HG02870 (cell line): Measurements from ENCODE around the gene ENTPD2.
"Not testable (repeated sequence)": the region's sequence is repeated elsewhere in the genome, so short reads cannot be mapped to it uniquely, and the experiment has no call there.

ENCODE experiments used
- ATAC-seq: cut with Tn5 transposase; IDR thresholded peaks from one replicate; pipeline ENCODE4 v1.9.1; 2021; ENCODE audit warnings: mild to moderate bottlenecking, moderate library complexity; ENCODE audit not compliant: unreplicated experiment

ENTPD2 gene

GRCh38 chr9:137004285-137004684 is 49.6 kb downstream of the ENTPD2 start:
- ATAC-seq: not testable (repeated sequence)

GRCh38 chr9:137002646-137003041 is 51.2 kb downstream of the ENTPD2 start:
- no peak for ATAC-seq

DNA sequence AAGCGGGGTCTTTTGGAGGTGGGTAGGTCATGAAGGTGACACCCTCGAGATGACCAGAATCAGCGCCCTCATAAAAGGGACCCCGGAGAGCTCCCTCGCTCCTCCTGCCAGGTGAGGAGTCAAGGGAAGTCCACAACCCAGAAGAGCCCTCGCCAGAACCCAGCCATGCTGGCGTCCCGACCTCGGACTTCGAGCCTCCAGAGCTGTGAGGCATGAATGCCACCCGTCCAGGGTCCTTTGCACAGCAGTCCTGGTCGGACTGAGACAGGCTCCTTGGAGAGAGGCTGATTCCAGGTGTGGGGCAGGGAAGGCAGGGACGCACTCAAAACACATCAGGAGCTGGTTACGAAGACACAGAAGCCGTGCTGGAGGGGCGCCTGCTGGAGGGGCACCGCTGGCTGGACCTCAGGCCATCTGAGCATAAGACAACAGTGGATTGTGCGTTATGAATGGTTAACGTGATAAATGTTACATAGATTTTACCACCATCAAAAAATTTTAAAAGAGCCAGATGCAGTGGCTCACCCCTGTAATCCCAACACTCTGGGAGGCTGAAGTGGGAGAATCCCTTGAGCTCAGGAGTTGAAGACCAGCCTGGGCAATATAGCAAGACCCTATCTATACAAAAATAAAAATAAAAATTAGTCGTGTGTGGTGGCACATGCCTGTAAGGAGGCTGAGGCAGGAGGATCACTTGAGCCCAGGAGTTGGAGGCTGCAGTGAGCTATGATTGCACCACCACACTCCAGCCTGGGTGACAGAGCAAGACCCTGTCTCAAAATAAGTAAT is 51.8 kb downstream of the ENTPD2 start:
- ATAC-seq: no peak

DNA sequence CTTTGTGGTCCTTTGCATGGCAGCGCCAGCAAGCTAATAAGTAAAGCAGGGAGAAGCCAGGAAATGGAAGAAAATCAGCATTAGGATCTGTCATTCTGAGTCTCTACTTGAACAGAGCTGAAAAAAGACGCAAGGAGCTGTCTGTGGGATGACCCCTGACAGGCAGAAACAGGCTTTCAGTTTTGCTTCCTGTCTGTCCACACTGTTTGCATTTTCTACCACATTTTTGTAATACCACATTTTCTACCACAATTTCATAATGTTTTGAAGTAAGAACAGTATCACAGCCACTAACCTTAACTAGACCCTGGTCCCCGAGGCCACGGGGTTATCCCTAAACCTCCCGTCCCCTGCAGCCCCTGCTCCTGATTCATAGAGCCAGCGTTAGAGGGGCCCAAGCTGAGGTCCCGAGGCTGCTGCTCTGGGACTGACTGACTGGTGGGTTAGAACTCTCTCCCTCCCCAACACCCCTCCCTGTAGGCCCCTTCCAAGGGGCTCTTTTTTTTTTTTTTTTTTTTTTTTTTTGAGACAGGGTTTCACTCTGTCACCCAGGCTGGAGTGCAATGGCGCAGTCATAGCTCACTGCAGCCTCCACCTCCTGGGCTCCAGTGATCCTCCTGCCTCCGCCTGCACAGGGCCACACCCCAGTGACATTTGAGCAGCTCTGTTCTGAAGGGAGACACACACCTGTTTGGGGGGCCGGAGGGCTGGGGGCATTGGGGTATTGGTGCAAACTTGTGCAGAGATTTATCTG is 53.5 kb downstream of the ENTPD2 start:
- ATAC-seq: peak; percentile 78
